ENCODE results near the gene TMEM132D.

DNA sequence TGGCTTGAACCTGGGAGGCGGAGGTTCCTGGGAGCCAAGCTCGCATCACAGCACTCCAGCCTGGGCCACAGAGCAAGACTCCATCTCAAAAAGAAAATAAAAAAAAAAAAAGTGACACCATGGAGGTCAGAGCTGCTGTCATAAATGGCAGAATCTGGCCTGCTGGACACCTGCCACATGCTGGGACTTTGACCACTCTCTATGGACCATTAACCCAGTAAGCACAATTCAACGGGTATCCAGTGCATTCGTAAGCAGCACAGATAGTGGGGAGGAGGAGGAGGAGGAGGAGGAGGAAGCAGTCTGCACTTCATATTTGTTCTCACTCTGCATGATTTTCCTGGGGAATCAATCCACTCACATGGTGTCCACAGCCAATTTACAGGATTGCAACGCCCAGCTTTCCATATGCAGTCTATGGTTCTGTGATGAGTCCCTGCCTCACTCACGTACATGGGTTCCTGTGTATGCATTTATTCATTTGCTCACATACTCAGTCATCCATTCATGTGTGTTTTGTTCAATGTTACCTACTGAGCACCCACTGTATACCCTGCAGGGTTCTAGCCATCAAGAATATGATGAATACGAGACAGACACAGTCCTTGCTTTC lies 723.8 kb downstream of the TMEM132D start:
- TF ChIP-seq, protein P1, sequence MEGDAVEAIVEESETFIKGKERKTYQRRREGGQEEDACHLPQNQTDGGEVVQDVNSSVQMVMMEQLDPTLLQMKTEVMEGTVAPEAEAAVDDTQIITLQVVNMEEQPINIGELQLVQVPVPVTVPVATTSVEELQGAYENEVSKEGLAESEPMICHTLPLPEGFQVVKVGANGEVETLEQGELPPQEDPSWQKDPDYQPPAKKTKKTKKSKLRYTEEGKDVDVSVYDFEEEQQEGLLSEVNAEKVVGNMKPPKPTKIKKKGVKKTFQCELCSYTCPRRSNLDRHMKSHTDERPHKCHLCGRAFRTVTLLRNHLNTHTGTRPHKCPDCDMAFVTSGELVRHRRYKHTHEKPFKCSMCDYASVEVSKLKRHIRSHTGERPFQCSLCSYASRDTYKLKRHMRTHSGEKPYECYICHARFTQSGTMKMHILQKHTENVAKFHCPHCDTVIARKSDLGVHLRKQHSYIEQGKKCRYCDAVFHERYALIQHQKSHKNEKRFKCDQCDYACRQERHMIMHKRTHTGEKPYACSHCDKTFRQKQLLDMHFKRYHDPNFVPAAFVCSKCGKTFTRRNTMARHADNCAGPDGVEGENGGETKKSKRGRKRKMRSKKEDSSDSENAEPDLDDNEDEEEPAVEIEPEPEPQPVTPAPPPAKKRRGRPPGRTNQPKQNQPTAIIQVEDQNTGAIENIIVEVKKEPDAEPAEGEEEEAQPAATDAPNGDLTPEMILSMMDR (IDR thresholded peaks at IDR 0.05; ENCODE audit: low read length): no peak
- no peak for TF ChIP-seq EZH2 (IDR thresholded peaks at IDR 0.05; ENCODE audit: borderline replicate concordance, low read length)
